Duodenal mucosa (tissue), 2 donors: ENCODE measurements around the gene PCARE.

Experiments used
- H3K27ac ChIP-seq: one replicate; pipeline ENCODE4 v1.7.0; 2013; ENCODE audit warnings: low read depth, low read length
- H3K27me3 ChIP-seq, 2 donors: one replicate each; pipeline ENCODE4 v1.7.0; 2013; ENCODE audit warnings: low read length in 2 of 2, control low read depth in 1 of 2; ENCODE audit not compliant: insufficient read depth in 2 of 2, control insufficient read depth in 1 of 2
- H3K36me3 ChIP-seq, 2 donors: one replicate each; pipeline ENCODE4 v1.7.0; 2013; ENCODE audit warnings: low read length in 2 of 2, control low read depth in 1 of 2; ENCODE audit not compliant: insufficient read depth in 2 of 2, control insufficient read depth in 1 of 2
- H3K4me1 ChIP-seq, 2 donors: one replicate each; pipeline ENCODE4 v1.7.0; 2013; ENCODE audit warnings: low read length in 2 of 2, control low read depth in 1 of 2; ENCODE audit not compliant: insufficient read depth in 2 of 2, control insufficient read depth in 1 of 2
- H3K4me3 ChIP-seq, 2 donors: one replicate each; pipeline ENCODE4 v1.7.0; 2013; ENCODE audit warnings: low read length in 2 of 2, low read depth in 1 of 2
- H3K9ac ChIP-seq, 2 donors: one replicate each; pipeline ENCODE4 v1.7.0; 2013; ENCODE audit warnings: low read length in 2 of 2, low read depth in 1 of 2
- H3K9me3 ChIP-seq, 2 donors: one replicate each; pipeline ENCODE4 v1.7.0; 2013; ENCODE audit warnings: low read length in 2 of 2, control low read depth in 1 of 2; ENCODE audit not compliant: control insufficient read depth in 1 of 2

PCARE gene

GRCh38 chr2:29024882-29025430, 49.4 kb downstream of the PCARE start:
- H3K27me3 ChIP-seq, result no peaks in the 10 kb centered on the region
- H3K36me3 ChIP-seq, result no peaks in the 10 kb centered on the region
- no peaks in the 10 kb centered on the region for H3K4me1 ChIP-seq
- no peak overlapping the region for H3K27ac ChIP-seq
- H3K4me3 ChIP-seq, result no peak overlapping the region
- H3K9me3 ChIP-seq, result no peaks in the 10 kb centered on the region
- H3K9ac ChIP-seq, result no peak overlapping the region

- H3K4me1 ChIP-seq, result no peaks in the 10 kb centered on the region
- no peaks in the 10 kb centered on the region for H3K9me3 ChIP-seq
- no peak overlapping the region for H3K4me3 ChIP-seq
- H3K27me3 ChIP-seq, result no peaks in the 10 kb centered on the region
- no peak overlapping the region for H3K9ac ChIP-seq
- H3K27ac ChIP-seq, result no peak overlapping the region
- no peaks in the 10 kb centered on the region for H3K36me3 ChIP-seq
These were observed 51.1 kb downstream of the PCARE start for GRCh38 chr2:29023188-29023587.

- Histone ChIP-seq H3K27me3 (no peaks in the 10 kb centered on the region), H3K4me3 (no peak overlapping the region), H3K27ac (no peak overlapping the region), H3K4me1 (no peaks in the 10 kb centered on the region), H3K9ac (no peak overlapping the region), H3K36me3 (no peaks in the 10 kb centered on the region), H3K9me3 (no peaks in the 10 kb centered on the region)
These were observed 51.6 kb downstream of the PCARE start for GRCh38 chr2:29022679-29023078.

- H3K27ac ChIP-seq, result no peak overlapping the region
- H3K9ac ChIP-seq, result no peak overlapping the region
- no peaks in the 10 kb centered on the region for H3K27me3 ChIP-seq
- no peaks in the 10 kb centered on the region for H3K9me3 ChIP-seq
- H3K4me3 ChIP-seq, result no peak overlapping the region
- no peaks in the 10 kb centered on the region for H3K4me1 ChIP-seq
- no peaks in the 10 kb centered on the region for H3K36me3 ChIP-seq
These were observed 52.4 kb downstream of the PCARE start for GRCh38 chr2:29021886-29022285.

GRCh38 chr2:29017716-29018435, 56.4 kb downstream of the PCARE start:
- no peak overlapping the region for H3K4me3 ChIP-seq
- H3K27ac ChIP-seq, result no peak overlapping the region
- H3K9me3 ChIP-seq, result no peaks in the 10 kb centered on the region
- H3K4me1 ChIP-seq, result peaks cover 9 to 29% of the 10 kb centered on the region in 2 donors
- H3K36me3 ChIP-seq, result no peaks in the 10 kb centered on the region
- H3K9ac ChIP-seq, result no peak overlapping the region
- H3K27me3 ChIP-seq, result no peaks in the 10 kb centered on the region

GRCh38 chr2:29016504-29016903, 57.8 kb downstream of the PCARE start:
- H3K4me1 ChIP-seq, result peaks cover 18 to 35% of the 10 kb centered on the region in 2 donors
- H3K27me3 ChIP-seq, result no peaks in the 10 kb centered on the region
- no peak overlapping the region for H3K9ac ChIP-seq
- no peak overlapping the region for H3K4me3 ChIP-seq
- H3K36me3 ChIP-seq, result no peaks in the 10 kb centered on the region
- no peaks in the 10 kb centered on the region for H3K9me3 ChIP-seq
- no peak overlapping the region for H3K27ac ChIP-seq

GRCh38 chr2:29015701-29016470, 58.4 kb downstream of the PCARE start:
- no peaks in the 10 kb centered on the region for H3K27me3 ChIP-seq
- H3K9ac ChIP-seq, result no peak overlapping the region
- H3K4me1 ChIP-seq, result peaks cover 24 to 41% of the 10 kb centered on the region in 2 donors
- H3K36me3 ChIP-seq, result no peaks in the 10 kb centered on the region
- H3K9me3 ChIP-seq, result no peaks in the 10 kb centered on the region
- H3K4me3 ChIP-seq, result no peak overlapping the region
- peak overlapping the region; percentile 59 for H3K27ac ChIP-seq

- H3K4me1 ChIP-seq, result peaks cover 33 to 47% of the 10 kb centered on the region in 2 donors
These were observed 59.4 kb downstream of the PCARE start for GRCh38 chr2:29014811-29015421.

GRCh38 chr2:29014331-29014730, 60.0 kb downstream of the PCARE start:
- Histone ChIP-seq H3K36me3 (no peaks in the 10 kb centered on the region), H3K9me3 (no peaks in the 10 kb centered on the region), H3K27ac (peak overlapping the region; percentile 34), H3K9ac (peak overlapping the region in 1 of 2 donors; percentile 46), H3K4me1 (peaks cover 33 to 47% of the 10 kb centered on the region in 2 donors), H3K4me3 (peak overlapping the region; percentile 25 to 33), H3K27me3 (no peaks in the 10 kb centered on the region)

More at GRCh38 chr2:29014811-29015421, 59.4 kb downstream of the PCARE start:
- H3K27me3 ChIP-seq, result no peaks in the 10 kb centered on the region
- no peaks in the 10 kb centered on the region for H3K36me3 ChIP-seq
- H3K27ac ChIP-seq, result peak overlapping the region; percentile 59
- peak overlapping the region; percentile 32 to 33 for H3K4me3 ChIP-seq
- H3K9me3 ChIP-seq, result no peaks in the 10 kb centered on the region
- peak overlapping the region in 1 of 2 donors; percentile 46 for H3K9ac ChIP-seq
